HG03159 (cell line): ENCODE measurements around the gene LALBA.
"Not testable (repeated sequence)": the region's sequence is repeated elsewhere in the genome, so short reads cannot be mapped to it uniquely, and the experiment has no call there.

Source experiments
- ATAC-seq: cut with Tn5 transposase; IDR thresholded peaks from one replicate; pipeline ENCODE4 v1.9.1; 2021; ENCODE audit warnings: mild to moderate bottlenecking, moderate library complexity; ENCODE audit not compliant: unreplicated experiment

LALBA gene

DNA sequence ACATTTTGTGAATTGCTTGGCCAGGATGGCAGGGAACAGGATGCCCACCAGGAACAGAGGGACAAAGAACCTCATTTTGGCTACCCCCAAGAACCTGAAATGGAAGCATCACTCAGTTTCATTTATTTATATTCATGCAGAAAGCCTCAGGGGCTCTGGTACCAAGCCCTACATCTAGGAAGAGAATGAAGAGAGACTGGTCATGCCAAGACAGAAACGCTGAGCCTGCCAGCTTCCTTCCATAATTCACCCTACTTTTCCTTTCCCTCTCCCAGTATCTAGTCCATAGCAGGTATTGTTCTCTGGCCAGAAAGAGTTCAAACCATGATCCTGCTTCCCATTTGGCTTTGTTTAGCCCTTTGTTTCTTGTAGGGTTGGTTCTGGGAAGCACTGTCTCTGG lies at the start of gene LALBA:
Gene LALBA, minus strand, starts transcription at position 101 of the 400 bp plus-strand sequence. Its CDS starts 26 bp downstream, at position 75.
- ATAC-seq, result no peak

DNA sequence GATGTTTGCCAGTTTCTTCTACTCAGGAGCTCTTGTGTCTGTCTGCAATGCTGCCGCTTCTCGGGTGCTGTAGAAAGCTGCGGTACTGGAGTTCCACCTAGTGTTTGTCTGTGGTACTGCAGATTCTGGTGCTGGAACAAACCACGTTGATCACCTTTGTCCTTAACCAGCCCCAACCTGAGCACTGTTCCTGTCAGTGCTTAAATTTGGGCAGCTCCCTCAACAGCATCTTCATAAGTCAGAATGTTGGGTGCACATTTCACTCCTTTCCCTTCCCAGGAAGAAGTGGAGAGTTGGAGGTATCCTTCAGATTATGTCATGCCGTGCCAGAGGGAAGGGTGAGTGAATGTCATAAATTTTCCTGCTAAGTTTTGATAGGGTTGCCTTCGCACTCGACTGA lies 48.7 kb upstream of the LALBA start:
- ATAC-seq, result peak; percentile 57

DNA sequence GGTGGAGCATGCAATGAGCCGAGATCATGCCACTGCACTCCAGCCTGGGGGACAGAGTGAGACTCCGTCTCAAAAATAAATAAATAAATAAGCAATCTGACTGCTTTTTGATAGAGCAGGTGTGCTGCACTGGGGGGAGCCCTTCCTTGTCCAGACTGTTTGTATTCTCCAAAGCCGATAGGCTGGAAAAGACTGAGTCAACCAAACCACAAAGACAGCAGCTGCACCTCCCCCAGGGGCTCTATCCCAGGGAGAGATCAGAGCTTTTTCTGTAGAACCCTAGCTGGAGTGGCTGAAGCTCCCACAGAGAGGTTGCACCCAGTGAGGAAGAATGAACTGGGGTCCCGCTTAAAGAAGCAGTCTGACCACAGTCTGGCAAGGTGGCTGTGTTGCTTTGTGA lies 45.8 kb upstream of the LALBA start:
- ATAC-seq, result no peak

DNA sequence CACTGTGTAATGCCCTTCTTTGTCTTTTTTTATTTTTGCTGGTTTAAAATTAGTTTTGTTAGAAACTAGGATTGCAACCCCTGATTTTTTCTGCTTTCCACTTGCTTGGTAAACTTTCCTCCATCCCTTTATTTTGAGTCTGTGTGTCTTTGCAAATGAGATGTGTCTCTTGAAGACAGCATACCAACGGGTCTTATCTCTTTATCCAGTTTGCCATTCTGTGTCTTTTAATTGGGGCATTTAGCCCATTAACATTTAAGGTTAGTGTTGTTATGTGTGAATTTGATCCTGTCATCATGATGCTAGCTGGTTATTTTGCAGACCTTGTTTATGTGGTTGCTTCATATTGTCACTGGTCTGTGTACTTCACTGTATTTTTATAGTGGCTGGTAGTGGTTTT lies 43.5 kb upstream of the LALBA start:
- no peak for ATAC-seq

DNA sequence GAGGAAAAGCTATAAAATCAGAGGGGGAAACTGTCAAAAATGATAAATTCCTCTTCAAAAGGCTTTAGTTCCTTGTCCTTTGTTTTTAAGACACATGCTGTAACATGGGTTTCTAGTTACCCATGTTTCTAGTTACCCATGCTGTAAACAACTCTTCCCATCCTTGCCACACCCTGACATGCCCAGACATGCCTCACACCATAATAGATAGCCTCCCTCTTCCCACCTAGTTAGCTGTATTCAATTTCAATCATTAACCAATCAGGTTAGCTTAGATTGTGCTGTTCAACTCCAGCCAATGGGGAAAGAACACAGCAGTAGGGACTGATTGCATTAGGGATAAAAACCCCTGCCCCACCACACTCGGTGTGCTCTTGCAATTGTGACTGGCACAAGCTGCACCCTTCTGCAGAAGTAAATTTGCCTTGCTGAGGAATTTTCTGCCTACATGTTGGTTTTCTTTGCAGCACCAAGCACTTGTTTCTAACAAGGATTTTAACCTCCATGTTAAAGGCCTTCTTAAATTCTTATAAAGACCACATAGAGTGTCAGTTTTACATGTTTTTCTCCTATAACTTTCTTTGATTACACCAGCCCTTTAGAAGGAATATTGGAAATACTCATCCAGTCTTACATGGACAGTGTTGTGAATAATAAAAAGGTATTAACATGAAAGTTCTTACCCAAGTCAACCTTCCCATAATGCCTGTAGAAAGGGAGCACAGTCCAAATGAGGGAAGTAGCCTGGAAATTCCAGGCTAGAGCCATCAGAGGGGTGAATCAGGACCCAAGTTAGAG lies 32.5 kb upstream of the LALBA start:
- ATAC-seq, result no peak

DNA sequence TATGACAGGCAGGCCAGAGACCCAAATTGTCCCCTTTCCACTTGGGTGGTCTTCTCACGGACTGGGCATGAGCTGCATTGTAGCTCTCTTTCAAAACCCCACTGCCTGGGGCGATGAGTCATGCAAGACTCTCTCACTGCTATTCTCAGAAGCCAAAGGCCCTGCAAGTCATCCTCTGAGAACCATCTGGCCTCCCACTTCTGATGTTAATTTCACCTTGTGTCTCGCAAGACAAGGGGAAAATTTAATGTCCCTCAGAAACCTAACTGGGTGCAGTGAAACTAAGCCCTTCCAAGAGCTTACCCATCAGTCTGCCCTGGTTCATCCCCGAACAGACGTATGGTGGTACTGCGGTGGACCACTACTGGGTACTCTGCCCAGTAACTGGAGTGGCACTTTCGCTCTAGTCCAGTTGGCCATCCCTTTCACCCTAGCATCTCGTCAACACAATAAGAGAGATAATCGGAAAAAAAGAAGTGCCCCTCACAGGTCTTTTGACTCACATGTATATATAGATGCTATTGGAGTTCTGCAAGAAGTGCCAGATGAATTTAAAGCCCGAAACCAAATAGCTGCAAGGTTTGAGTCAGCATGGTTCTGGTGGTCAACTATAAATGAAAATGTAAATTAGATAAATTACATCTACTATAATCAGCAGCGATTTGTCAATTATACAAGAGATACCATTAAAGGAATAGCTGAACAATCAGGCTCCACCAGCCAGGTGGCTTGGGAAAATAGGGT lies 31.3 kb upstream of the LALBA start:
- ATAC-seq, result peak; percentile 80

DNA sequence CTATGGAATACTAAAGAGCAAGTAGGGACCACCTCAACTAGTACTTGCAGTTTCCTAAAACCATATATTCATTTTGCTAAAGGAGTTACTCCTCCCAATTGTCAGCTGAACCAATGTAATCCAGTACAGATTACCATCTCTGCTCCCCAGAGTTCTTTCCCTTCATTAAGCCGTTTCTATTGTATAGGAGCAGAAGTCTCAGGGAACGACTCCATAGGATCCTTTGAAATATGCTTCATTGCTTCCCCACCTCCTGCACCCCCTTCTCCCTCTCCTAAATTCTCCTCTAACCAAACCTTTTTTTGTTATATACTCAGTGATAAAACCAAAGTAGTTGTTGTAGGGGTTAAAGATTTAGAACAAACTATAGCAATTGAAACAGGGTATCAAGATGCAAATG lies 30.7 kb upstream of the LALBA start:
- no peak for ATAC-seq

DNA sequence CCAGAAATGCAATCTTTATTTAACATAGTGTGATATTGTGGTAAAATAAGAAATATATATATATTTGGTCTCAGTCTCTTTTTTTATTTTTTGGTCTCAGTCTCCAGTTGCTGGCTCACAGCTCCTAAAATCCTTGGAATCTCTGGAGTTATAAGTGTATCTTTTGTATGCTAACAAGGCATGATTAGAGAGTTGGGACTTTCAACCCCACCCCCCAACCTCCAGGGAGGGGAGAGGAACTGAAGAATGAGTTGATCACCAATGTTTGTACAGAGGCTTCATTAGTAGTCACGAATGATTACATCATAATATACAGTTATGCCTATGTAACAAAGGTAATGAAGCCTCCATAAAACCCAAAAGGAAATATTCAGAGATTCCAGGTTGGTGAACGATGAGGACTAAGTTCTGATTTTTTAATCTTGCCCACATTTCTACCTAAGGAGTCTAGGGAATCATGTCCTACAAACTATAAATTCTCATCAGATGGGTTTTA lies 22.8 kb upstream of the LALBA start:
- ATAC-seq, result no peak

DNA sequence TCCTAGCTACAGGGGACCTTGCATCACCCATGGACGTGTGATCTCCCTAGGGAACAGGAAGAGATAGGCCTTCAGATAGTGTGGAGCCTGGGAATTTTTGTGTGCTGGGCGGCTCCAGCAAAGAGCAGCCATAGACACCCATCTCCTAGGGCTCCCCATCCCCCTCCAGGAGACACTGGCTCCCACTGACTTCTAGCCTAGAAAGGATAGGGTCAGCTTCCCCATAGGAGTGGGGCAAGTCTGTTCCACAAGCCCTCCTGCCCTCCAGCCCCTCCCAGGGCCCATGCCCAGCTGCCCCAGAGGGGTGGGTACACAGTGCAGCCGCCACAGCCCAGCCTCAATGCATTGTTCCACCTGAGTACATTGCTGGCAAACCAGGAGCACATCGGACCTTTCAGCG lies 16.5 kb upstream of the LALBA start:
- no peak for ATAC-seq

DNA sequence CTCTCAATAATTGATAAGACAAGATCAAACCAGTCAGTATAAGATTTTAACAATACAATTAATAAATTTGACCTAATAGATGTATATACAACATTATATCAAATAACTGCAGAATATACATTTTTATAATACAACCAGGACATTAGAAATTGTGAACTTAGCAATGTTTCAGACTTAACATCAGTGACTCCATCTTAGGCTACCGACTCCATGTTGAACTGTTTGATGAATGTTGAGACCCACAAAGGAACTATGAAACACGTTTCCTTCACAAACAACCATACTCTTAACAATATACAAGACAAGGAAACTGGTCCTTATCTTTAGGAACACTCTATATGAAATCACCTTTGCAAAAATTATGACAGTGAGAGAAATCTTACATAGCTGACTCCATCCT lies 13.9 kb upstream of the LALBA start:
- no peak for ATAC-seq

DNA sequence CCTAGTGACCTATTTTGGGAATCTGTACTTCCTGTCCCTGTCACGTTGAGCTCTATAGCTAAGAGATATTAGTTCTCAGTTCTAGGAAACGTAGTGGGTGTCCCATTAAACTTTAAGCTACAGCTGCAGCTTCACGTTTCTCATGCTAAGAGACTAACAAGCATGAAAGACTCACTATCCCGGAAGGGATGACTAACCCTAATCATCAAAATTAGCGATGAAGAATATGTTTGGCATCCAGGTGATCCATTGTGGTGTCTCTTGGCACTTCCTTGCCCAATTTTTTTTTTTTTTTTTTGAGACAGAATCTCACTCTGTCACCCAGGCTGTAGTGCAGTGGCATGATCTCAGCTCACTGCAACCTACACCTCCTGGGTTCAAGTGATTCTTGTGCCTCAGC lies 11.0 kb upstream of the LALBA start:
- ATAC-seq, result no peak

DNA sequence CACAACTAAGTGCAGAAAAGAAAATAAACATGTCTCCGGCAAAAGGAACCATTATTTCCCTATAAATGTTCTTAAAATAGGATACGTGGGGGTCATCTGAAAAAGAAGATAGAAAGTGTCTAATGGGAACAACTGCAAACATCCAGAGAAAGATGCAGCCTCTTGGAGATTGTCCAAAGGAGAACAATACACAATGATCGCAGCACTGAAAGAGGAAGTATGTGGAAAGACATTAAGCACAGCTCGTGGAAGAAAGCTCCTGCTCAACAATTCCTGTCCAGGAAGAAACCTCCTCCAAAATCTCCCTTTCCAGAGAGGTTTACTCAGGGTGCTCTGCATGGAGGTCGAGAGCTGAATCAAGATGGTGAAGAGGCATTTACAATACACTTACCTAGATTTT lies 2.5 kb upstream of the LALBA start:
- no peak for ATAC-seq

DNA sequence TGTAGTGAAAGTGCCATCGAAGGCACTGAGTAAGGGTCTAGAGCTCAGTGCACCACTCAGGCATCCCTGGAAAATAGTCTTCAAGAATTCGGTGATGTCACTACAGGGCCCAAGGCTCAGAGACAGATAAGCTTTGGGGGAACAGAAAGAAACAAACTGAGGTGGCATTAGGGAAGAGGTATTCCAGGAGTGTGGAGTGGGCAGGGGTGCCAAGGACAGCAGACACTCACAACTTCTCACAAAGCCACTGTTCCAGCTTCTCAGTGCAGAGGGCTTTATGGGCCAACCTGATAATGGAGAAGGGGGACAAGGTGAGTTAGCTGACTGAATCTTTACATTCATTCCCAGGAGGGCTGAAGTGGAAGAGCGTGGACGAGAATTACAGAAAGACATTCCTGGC lies 2.1 kb downstream of the LALBA start:
- ATAC-seq, result no peak

DNA sequence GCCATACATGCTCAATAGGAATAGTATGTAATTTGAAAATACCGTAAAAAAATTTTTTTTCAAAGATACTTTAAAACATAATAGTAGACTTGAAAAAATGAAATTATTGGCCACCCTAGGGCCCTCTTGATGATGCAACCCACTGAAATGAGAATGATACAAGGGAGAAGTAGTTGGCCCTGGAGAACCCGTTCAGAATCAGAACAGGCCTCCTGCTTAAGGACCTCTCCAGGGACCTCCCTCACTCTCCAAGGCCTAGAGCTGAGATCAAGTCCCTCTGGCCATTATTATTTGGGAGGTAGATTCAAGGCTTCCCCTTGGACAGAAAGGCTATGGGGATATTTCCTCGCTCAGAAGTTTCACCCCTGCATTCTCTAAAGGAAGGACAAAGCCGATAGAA lies 11.9 kb downstream of the LALBA start:
- no peak for ATAC-seq

DNA sequence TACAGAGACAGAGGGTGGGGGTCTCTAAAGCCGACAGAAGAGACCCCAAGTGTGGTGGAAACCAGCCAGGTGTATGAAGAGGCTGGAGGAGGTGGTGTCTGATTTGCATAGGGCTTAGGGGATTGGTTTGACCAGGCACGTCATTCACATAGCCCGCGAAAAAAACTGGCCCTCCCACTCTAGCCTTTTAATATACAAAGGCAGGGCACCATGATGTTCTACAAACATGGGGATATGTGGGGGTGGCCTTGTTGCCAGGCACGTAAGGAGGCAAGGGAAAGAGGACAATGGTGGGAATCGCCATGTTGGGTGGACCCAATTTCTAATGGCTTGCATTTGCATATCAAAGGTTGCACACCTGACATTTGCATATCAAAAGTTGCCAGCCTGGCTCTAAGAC lies 13.2 kb downstream of the LALBA start:
- ATAC-seq, result no peak

DNA sequence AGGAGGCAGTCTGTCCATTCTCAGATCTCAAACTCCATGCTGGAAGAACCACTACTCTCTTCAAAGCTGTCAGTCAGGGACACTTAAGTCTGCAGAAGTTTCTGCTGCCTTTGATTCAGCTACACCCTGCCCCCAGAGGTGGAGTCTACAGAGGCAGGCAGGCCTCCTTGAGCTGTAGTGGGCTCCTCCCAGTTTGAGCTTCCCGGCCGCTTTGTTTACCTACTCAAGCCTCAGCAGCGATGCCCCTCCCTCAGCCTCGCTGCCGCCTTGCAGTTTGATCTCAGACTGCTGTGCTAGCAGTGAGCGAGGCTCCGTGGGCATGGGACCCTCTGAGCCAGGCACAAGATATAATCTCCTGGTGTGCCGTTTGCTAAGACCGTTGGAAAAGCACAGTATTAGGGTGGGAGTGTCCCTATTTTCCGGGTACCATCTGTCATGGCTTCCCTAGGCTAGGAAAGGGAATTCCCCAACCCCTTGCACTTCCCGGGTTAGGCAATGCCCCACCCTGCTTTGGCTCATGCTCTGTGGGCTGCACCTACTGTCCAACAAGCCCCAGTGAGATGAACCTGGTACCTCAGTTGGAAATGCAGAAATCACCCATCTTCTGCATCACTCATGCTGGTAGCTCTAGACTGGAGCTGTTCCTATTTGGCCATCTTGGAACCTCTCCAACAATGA lies 16.0 kb downstream of the LALBA start:
- not testable (repeated sequence) for ATAC-seq

DNA sequence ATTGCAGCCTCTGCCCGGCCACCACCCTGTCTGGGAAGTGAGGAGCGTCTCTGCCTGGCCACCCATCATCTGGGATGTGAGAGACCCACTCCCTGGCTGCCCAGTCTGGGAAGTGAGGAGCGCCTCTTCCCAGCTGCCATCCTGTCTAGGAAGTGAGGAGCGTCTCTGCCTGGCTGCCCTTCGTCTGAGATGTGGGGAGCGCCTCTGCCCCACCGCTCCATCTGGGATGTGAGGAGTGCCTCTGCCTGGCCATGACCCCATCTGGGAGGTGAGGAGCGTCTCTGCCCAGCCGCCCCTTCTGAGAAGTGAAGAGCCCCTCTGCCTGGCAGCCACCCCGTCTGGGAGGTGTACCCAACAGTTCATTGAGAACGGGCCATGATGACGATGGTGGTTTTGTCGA lies 18.2 kb downstream of the LALBA start:
- not testable (repeated sequence) for ATAC-seq

DNA sequence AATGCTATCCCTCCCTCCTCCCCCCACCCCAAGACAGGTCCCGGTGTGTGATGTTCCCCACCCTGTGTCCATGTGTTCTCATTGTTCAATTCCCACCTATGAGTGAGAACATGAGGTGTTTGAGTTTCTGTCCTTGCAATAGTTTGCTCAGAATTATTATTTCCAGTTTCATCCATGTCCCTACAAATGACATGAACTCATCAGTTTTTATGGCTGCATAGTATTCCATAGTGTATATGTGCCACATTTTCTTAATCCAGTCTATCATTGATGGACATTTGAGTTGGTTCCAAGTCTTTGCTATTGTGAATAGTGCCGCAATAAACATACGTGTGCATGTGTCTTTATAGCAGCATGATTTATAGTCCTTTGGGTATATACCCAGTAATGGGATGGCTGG lies 22.8 kb downstream of the LALBA start:
- not testable (repeated sequence) for ATAC-seq

DNA sequence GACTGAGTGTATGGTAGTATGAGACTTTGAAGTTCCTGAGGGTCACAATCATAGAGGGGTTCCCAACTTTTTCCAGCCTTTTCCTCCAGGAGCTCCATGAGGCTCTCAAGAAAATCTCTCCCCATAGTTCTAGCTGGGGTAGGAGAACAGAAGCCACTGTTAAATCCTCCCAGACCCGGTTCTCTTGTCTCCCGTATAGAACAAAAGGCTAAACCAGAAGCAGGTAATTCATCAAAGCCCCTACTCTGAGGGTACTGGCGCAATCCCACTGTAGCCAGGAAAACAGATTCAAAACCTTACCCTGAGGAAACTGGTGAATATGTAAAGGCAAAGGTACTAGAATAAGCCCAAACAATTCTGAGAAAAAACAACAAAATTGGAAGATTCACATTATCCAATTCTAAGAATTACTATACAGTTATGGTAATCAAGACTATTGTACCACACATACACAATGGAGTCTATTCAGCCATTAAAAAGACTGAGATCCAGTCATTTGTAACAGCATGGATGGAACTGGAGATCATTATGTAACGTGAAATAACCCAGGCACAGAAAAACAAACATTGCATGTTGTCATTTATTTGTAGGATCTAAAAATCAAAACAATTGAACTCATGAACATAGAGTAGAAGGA lies 23.9 kb downstream of the LALBA start:
- ATAC-seq, result no peak

DNA sequence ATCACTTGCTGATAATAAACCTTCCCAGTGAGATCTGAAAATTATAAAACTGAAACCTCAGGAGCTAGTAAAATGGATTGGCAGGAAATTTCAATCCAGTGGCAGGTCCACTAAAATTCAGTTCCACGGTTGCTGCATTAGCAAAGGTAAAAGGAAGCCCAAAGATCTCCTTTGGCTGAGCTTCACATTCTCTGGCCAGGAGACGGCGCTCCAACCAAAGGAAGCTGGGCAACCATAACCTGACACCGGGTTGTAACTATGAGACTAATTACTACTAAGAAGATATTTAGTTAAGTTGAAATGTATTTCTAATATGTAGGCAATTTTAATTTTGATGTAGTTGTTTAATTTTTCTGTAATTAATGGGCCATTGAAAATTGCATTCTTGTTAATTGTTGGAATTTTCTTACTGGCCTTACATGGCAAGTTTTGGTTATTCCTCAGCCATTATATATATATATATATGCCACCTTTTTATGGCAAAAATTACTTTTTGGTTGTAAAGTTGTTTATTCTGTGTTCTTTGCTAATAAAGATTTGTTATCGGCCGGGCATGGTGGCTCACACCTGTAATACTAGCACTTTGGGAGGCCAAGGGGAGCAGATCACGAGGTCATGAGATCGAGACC lies 27.4 kb downstream of the LALBA start:
- no peak for ATAC-seq

DNA sequence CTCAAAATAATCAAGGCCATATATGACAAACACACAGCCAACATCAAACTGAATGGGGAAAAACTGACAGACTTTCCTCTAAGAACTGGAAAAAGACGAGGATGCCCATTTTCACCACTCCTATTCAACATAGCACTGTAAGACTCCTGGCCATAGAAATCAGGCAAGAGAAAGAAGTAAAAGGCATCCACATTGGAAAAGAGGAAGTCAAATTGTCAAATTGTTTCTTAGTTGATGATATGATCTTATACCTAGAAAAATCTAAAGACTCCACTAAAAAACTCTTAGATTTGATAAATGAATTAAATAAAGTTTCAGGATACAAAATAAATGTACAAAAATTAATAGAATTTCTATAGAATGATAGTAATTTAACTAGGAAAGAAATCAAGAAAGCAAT lies 33.2 kb downstream of the LALBA start:
- ATAC-seq, result no peak
